Astrocyte of the hippocampus (primary cell): ENCODE measurements around the gene ACTR1A.
"Not testable (repeated sequence)": the region's sequence is repeated elsewhere in the genome, so short reads cannot be mapped to it uniquely, and the experiment has no call there.

ENCODE experiments used
- DNase-seq: peaks from one replicate; pipeline ENCODE4 v3.0.0; 2011; ENCODE audit warnings: low read depth, low spot score

ACTR1A gene

DNA sequence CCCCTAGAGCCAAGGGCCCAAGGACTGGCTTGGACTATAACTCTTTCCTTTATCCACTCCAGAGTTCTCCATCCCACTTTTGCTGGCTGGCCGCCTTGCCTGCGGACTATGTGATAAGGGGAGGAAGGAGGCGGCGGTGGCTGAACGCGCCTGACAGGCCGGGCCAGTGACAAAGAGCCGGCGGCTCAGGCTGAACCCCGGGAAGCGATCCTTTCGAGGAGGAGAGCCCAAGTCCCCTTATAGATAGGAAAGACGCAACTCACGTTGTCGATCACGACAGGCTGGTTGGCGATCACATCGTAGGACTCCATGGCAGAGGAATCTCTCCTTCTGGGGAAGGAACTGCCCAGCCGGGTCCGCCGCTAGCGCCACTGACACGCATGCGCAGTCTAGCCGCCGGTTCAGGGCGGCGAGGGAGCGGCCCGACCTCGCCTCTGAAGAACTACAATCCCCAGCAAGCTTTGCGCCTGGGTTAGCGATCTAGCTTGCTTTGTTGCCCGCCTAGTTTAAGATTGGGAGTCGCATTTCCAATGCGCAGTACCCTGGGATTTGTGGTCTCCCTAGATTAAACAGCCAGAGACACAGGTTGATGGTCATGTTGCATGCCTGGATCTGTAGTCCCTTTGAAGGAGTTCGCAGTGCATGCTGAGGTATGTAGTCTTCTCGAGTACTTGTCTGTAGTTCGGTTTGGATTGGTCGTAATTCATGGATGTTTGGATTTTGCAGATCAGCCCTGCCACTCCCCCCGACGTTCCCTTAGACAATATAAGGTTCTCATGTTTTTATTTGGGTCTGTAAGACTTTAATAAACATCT, at the start of gene ACTR1A:
Gene ACTR1A, minus strand, starts transcription at position 376 of the 815 bp plus-strand sequence. Its CDS starts 65 bp downstream, at position 311.
- peak; percentile 99 for DNase-seq

DNA sequence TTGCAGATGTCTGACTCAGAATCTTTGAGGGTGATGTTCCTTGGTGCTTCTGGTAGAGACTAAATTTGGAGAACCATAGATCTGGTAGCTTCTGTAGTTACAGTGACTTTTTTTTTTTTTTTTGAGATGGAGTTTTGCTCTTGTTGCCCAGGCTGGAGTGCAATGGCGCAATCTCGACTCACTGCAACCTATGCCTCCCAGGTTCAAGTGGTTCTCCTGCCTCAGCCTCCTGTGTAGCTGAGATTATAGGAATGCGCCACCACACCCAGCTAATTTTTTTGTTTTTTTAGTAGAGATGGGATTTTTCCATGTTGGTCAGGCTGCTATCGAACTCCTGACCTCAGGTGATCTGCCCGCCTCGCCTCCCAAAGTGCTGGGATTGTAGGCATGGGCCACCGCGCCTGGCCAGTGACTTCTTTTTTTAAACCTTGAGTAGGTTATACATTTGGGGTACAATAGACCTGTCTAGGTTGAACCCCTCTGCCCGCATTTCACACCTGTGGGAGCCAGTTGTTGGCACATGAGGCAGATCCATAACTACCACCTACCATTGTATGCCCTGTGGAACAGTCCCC, 48.2 kb upstream of the ACTR1A start:
- no peak for DNase-seq

DNA sequence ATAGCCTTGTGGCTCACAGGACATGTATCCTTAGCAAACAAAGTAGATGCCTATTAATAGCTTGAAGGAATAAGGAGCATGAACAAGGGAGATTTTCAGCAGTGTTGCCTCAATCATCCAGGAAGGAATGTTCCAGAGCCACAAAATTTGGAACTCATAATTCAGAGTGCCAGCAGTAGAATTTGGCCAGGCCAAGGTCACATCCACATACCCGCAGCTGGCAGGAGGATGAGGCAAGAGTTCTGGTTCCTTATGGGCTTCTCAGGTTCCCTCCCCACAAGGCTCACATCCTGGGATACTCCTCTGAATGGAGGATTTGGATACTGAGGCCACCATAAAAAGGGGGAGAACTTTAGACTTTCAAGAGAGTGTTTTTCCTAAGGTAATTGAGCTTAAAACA, 47.0 kb upstream of the ACTR1A start:
- DNase-seq: no peak

GRCh38 chr10:102546606-102547320, 44.3 kb upstream of the ACTR1A start:
- DNase-seq: peak; percentile 37

DNA sequence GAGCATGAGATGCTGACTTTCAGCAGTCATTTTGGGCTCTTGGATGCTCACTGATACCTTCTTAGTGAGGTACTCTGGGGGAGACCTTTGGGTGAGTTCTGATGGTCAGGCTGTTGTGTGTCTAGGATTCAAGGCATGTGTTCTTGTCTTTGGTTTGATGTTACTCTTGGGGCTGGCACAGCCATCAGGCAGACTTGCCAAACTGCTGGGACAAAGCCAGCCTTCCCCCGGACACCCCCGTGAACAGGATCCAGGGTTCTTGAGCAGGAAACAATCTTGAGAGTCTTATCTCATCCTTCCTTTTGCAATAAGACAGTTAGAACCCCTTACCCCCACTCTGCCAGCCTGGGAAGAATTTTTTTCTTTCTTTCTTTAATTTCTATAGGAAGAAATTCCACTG, 43.5 kb upstream of the ACTR1A start:
- no peak for DNase-seq

- DNase-seq: no peak
These were observed 42.9 kb upstream of the ACTR1A start for GRCh38 chr10:102545265-102545871.

- peak; percentile 57 for DNase-seq
These were observed 40.4 kb upstream of the ACTR1A start for GRCh38 chr10:102542800-102543418.

DNA sequence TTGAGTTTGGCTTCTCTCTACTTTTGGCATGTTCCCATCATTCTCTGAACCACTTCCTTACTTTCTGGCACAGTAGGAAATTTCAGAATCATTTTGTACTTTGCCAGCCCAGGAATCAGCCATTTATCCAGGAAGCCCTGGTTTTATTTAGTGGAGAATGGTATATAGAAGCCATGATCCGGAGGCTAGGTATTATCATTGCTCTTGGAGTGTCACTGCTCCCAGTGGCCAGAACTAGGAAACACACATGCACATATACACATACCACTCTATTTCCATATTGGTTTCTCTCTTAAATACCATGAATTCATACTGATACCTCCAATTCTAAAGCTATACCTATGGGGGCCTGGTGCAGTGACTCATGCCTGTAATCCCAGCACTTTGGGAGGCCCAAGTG, 37.5 kb upstream of the ACTR1A start:
- DNase-seq: peak; percentile 23

DNA sequence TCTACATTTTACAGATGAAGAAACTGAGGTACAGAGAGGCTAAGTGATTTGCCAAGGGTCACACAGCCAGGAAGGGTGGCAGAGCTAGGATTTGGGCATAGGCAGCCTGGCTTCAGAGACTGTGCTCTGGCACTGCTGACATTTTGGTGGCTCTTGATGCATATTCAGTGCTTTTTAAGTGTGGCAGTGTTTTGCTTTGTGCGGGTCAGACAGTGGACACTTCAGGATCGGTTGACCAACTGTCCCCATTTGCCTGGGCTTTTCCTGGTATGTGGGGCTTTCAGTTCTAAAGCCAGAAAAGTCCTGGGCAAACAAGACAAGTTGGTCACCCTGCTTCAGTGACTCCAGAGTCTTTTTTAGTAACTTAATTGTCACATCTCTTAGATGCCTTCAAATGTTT, 36.3 kb upstream of the ACTR1A start:
- no peak for DNase-seq

DNA sequence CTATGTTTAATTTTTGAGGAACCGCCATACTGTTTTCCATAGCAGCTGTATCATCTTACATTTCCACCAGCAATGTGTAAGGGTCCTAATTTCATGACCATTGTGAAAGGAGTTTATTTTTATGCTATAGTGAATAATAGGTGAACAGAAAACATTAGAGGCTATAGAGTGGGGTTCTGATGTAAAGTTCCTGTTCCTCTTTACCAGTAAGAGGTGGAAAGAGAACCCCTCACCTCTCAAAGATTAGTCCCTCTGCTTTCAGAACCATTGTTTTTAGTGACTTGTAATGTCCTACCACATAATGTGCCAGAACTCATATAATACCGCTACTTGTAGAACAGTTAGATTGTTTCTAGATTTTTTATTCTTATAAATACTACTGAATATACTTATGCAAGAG, 35.4 kb upstream of the ACTR1A start:
- DNase-seq: no peak

DNA sequence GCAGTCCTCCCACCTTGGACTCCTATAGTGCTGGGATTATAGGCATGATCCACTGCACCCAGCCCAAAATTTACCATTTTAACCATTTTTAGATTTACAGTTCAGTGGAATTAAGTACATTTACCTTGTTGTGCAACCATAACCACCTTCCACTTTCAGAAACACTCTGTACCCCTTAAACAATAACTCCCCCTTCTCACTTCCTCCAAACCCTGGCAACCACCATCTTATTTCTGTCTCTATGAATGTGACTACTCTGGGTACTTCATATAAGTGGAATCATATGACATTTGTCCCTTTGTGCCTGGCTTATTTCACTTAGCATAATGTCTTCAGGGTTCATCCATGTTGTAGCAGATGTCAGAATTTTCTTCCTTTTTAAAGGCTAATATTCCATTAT, 34.9 kb upstream of the ACTR1A start:
- DNase-seq: no peak

GRCh38 chr10:102535481-102536147, 33.1 kb upstream of the ACTR1A start:
- DNase-seq: no peak

DNA sequence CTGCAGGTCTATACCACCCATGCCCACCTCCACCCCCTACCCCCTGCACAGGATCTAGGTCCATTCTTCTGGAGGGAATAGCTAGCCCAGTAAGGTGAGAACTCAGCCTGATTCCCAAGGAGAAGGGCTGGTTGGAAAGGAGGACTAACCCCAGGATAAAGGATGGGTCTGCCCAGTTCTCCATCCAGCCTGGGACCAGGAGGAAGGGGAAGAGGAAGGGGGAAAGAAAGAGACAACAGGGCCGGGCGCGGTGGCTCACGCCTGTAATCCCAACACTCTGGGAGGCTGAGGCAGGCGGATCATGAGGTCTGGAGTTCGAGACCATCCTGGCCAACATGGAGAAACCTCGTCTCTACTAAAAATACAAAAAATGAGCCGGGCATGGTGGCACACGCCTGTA, 32.5 kb upstream of the ACTR1A start:
- DNase-seq: not testable (repeated sequence)

- DNase-seq: no peak
These were observed 31.8 kb upstream of the ACTR1A start for GRCh38 chr10:102534333-102534732.

- DNase-seq: no peak
These were observed 25.0 kb upstream of the ACTR1A start for GRCh38 chr10:102527546-102527945.

GRCh38 chr10:102524746-102525145, 22.2 kb upstream of the ACTR1A start:
- DNase-seq: no peak

GRCh38 chr10:102523250-102524029, 20.9 kb upstream of the ACTR1A start:
- peak; percentile 82 for DNase-seq

DNA sequence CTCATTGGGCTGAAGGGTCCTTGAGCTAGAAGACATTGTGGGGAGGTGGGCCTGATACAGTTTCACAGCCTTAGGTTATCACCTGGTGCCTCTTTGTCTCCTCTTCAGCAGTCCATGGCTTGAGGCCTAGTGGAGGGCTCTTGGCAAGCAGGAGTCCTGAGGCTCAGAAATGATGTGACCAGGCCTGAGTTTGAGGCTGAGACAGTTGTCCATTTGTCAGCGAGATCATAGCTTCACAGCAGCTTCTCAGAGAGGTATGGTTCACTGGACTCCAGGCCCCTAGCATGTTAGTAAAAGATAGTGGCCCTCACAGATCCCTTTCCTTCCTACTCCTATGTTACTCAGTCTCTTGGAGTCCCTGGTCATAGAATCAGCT, 20.4 kb upstream of the ACTR1A start:
- no peak for DNase-seq

- no peak for DNase-seq
These were observed 16.8 kb upstream of the ACTR1A start for GRCh38 chr10:102519246-102519825.

DNA sequence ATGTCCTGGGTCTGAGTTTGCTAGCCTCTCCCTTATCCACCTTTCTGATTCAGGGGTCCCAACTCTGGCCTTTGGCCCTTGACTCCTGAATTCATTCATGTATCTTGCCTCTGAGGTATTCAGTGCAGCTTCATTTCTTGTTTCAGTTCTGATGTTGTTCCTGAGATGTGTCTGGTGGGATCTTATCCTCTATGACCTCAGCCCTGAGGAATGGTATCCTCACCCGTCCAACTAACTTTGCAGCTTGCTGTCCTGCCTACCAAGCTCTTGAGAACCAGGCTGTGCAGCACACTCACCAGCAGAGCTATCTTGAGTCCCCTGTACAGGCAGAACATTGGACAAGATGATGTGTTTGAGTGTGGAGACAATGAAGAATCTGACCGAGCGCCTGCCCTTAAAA, 15.0 kb upstream of the ACTR1A start:
- peak; percentile 44 for DNase-seq
